Lower leg skin (tissue), 3 donors: ENCODE measurements around the gene PRF1.

ENCODE experiments used
- POLR2A ChIP-seq, 2 donors: fragments of 450-650 bp; IDR thresholded peaks; one replicate each; pipeline ENCODE4 v1.6.1; 2016 to 2017; ENCODE audit warnings: antibody characterized with exemption in 2 of 2, mild to moderate bottlenecking in 1 of 2, moderate library complexity in 1 of 2
- TF ChIP-seq, protein P1 (sequence below), 3 donors: fragments of 450-650 bp; IDR thresholded peaks; one replicate each; pipeline ENCODE4 v1.5.1; 2016; ENCODE audit warnings: antibody characterized with exemption in 3 of 3, mild to moderate bottlenecking in 3 of 3, moderate library complexity in 2 of 3

GRCh38 chr10:70620020-70620289, 17.4 kb upstream of the PRF1 start:
- no peak for TF ChIP-seq POLR2A (IDR thresholded peaks at IDR 0.05)
- TF ChIP-seq, protein P1, sequence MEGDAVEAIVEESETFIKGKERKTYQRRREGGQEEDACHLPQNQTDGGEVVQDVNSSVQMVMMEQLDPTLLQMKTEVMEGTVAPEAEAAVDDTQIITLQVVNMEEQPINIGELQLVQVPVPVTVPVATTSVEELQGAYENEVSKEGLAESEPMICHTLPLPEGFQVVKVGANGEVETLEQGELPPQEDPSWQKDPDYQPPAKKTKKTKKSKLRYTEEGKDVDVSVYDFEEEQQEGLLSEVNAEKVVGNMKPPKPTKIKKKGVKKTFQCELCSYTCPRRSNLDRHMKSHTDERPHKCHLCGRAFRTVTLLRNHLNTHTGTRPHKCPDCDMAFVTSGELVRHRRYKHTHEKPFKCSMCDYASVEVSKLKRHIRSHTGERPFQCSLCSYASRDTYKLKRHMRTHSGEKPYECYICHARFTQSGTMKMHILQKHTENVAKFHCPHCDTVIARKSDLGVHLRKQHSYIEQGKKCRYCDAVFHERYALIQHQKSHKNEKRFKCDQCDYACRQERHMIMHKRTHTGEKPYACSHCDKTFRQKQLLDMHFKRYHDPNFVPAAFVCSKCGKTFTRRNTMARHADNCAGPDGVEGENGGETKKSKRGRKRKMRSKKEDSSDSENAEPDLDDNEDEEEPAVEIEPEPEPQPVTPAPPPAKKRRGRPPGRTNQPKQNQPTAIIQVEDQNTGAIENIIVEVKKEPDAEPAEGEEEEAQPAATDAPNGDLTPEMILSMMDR (IDR thresholded peaks at IDR 0.05), result no peak
